Fibroblast of skin of back (primary cell): ENCODE results near the gene MEDAG. TPM values are rescaled to one million over a fixed set of nuclear protein-coding genes. Genes with fewer than 3 reads are reported as not detected.

ENCODE experiments used
- DNase-seq: peaks from one replicate; pipeline ENCODE4 v3.0.0-alpha.2; 2013
- polyA plus RNA-seq, 2 experiments: library from polyadenylated mRNA; unstranded; fragments of 120-200 nt; gene quantifications; one replicate each; pipeline ENCODE4 v1.2.1, GENCODE V29; 2013; ENCODE audit not compliant: insufficient read length in 2 of 2

The MEDAG gene
- 16.5 TPM for polyA plus RNA-seq (2013, experiment 1 of 2; ENCODE audit: insufficient read length)
- polyA plus RNA-seq (2013, experiment 2 of 2; ENCODE audit: insufficient read length), result 7.1 TPM

GRCh38 chr13:30905932-30906383, at the start of gene MEDAG:
Gene MEDAG, plus strand, starts transcription at chr13:30906271. Its CDS starts 245 bp downstream, at chr13:30906516.
- peak; percentile 88 for DNase-seq

GRCh38 chr13:30857018-30857417, 49.1 kb upstream of the MEDAG start:
- no peak for DNase-seq

DNA sequence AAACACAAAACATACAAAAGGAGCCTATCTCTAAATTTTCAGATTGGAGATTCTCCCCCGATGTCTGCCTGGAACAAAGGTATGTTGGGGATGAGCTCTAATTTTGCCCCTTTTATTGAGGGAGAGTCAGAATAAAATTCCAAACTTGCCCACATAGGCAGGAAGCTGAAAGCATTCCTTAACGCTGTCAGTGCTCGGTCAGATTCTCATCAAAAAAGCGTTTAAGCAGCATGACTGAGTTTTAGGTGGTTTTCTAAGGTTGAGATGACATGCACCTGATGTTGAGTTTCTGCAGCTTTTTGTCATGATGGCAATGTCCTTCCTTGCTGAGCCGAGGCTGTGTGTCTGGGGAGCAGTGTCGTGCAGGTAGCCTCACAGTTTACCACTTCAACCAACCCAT, 48.4 kb upstream of the MEDAG start:
- no peak for DNase-seq

GRCh38 chr13:30859326-30859725, 46.7 kb upstream of the MEDAG start:
- DNase-seq, result no peak

GRCh38 chr13:30861163-30861562, 44.9 kb upstream of the MEDAG start:
- DNase-seq, result no peak

DNA sequence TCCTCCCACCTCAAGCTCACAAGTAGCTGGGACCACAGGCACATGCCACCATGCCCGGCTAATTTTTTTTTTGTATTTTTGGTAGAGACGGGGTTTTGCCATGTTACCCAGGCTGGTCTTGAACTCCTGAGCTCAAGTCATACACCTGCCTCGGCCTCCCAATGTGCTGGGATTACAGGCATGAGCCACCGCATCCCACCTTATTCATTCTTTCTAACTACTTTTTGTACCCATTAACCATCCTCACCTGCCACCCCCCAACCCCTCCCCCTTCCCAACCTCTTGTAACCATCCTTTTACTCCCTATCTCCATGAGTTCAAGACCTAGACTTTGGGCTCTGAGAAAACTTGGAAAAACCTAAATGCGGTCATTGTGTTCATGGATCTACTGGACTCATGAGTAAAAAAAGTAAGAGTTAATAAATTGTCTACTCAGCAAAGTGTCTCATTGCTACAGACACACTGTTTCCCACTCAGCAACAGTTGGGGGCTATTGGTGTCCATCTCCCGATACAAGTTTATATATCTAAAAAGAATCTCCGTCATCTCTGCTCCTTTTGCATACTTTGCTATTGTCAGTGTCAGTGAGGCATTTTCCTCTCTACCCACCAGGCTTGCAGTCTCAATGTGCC, 44.1 kb upstream of the MEDAG start:
- DNase-seq, result no peak

GRCh38 chr13:30862707-30863106, 43.4 kb upstream of the MEDAG start:
- no peak for DNase-seq

- DNase-seq, result no peak
Measured at GRCh38 chr13:30863231-30863630, 42.8 kb upstream of the MEDAG start.

DNA sequence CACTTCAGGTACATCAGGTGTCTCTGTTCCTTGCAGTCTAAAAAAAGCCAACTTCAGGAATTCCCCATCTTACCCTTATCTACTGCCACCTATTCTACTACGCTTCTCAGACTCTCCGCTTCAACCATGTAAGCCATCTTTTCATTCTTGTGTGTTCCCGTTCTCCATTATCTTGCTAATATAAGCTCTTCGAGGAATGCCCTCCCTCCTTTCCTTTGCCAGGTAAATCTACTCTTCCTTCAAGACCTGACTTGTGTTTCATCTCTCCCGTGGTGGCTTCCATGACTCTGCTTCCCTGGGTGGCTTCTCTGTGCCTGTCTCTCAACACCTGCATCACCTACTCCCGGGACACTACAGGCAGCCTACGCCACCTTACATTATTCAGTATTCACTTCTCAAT, 42.3 kb upstream of the MEDAG start:
- DNase-seq, result no peak

GRCh38 chr13:30864433-30865122, 41.5 kb upstream of the MEDAG start:
- peak; percentile 95 for DNase-seq

GRCh38 chr13:30865123-30866049, 40.7 kb upstream of the MEDAG start:
- DNase-seq, result peak; percentile 93

- DNase-seq, result no peak
Measured at GRCh38 chr13:30866677-30867076, 39.4 kb upstream of the MEDAG start.

- no peak for DNase-seq
Measured at GRCh38 chr13:30867089-30867669, 38.9 kb upstream of the MEDAG start.

- no peak for DNase-seq
Measured at GRCh38 chr13:30868799-30869470, 37.1 kb upstream of the MEDAG start.

DNA sequence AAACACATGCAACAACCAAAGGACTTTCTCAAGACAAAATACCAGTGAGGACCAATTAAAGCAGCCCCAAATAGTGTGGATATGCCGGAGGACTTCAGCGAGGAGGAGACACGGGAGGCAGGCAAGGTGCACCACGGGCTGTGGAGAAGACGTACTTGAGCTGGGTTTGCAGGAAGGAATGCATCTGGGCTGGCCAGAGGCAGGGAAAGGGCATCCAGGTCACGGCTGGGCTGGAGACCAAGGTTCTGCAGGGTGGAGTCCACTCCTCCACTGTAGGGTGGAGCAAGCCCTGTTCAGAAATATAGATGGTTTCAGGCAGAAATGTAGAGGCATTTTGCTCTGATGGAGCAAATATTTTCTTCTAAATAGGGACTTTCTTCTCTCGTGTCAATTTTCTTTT, 36.6 kb upstream of the MEDAG start:
- DNase-seq, result no peak

- DNase-seq, result peak; percentile 100
Measured at GRCh38 chr13:30870049-30870884, 35.8 kb upstream of the MEDAG start.

GRCh38 chr13:30870916-30871587, 35.0 kb upstream of the MEDAG start:
- DNase-seq, result no peak

GRCh38 chr13:30871588-30872275, 34.3 kb upstream of the MEDAG start:
- no peak for DNase-seq

DNA sequence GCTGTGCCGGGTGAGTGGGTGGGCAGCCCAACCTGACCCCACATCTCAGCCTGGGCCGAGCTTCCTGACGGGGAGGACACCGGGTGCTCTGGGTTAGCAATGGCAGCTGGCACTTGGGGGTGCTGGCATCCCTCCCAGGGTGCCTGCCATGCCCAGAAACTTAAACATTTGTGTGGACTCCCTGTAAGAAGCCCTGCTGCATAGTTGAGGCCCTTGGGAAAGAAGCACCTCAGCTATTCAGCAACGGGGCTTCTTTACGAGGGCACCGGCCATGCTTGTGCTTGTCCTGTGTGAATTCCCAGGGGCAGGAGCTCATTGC, 33.8 kb upstream of the MEDAG start:
- DNase-seq, result no peak
